ENCODE data around the gene NECTIN3. TPM values are rescaled to one million over a fixed set of nuclear protein-coding genes. Genes with fewer than 3 reads are reported as not detected.

The NECTIN3 gene
- total RNA-seq, 1 experiment from 2014 or later, result 18.8 TPM

DNA sequence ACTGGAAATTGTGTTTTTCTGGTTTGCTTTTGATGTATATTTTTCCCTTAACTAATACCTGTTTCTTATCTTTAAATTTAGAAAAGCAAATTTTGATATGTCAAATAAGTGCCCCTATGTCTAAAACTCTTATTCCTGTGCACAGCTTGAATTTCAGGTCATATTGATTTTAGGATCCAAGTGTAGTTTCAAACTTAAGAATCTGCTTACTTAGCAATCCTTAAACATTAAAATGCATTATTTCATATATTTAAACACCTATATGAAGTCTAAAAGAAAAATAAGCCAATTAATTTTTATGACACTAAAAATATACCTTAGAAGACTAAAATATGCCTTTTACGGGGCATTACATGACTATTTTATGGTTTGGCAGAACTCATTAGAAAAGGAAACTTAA is 59.2 kb downstream of the NECTIN3 start:
- Histone ChIP-seq H3K27me3 (ENCODE audit: control insufficient read depth, insufficient read depth, low read length) (no peaks in the 10 kb centered on the region), H3K27ac (ENCODE audit: low read length) (no peak overlapping the region), H3K36me3 (ENCODE audit: control insufficient read depth, insufficient read depth, low read length) (no peaks in the 10 kb centered on the region), H3K9me3 (ENCODE audit: control insufficient read depth, insufficient read depth, low read depth, low read length) (no peaks in the 10 kb centered on the region), H3K4me1 (ENCODE audit: control insufficient read depth, insufficient read depth, low read length) (no peaks in the 10 kb centered on the region), H3K4me3 (ENCODE audit: low read depth in 2 of 2, low read length in 2 of 2) (no peak overlapping the region)
- no peak for TF ChIP-seq POLR2AphosphoS5 (IDR thresholded peaks at IDR 0.05; ENCODE audit: low read depth, low read length)
- no peak for TF ChIP-seq TCF7L2 (IDR thresholded peaks at IDR 0.05; ENCODE audit: low read depth, low read length)
- TF ChIP-seq CTCF (IDR thresholded peaks at IDR 0.05), result no peak
- DNase-seq (ENCODE audit: low read depth, low spot score) (no peak), ATAC-seq (no peak)
- BruUV-seq (replicated peaks), result no TSS peak
- ChIA-PET CTCF (no interaction called here), POLR2A (no interaction called here)
- intact Hi-C loops (cut with micrococcal nuclease; ENCODE audit: unreplicated experiment) (no loop called here), in situ Hi-C loops (cut with HindIII; ENCODE audit: low pct_unique_long_range_greater_than_20kb, low sequenced_read_pairs) (no loop called here)

- POLR2A ChIA-PET, result no interaction called here
- H3K4me3 ChIP-seq (ENCODE audit: low read depth in 2 of 2, low read length in 2 of 2), result no peak overlapping the region
- no peak for ATAC-seq
- no peak for TF ChIP-seq SIN3A (IDR thresholded peaks at IDR 0.05; ENCODE audit: borderline replicate concordance, insufficient read depth, low read depth, low read length)
- no peak for TF ChIP-seq POLR2AphosphoS5 (IDR thresholded peaks at IDR 0.05; ENCODE audit: low read depth, low read length)
- no peak for TF ChIP-seq CTCF (IDR thresholded peaks at IDR 0.05)
- TF ChIP-seq REST (IDR thresholded peaks at IDR 0.05; ENCODE audit: insufficient read depth in 1 of 2, low read depth in 2 of 2, low read length in 1 of 2), result no peak
- TF ChIP-seq TCF7L2 (IDR thresholded peaks at IDR 0.05; ENCODE audit: low read depth, low read length), result no peak
- BruUV-seq (replicated peaks), result no TSS peak
- no peak for DNase-seq (ENCODE audit: low read depth, low spot score)
- no peaks in the 10 kb centered on the region for H3K27me3 ChIP-seq (ENCODE audit: control insufficient read depth, insufficient read depth, low read length)
- in situ Hi-C loops (cut with HindIII; ENCODE audit: low pct_unique_long_range_greater_than_20kb, low sequenced_read_pairs), result no loop called here
- CTCF ChIA-PET, result no interaction called here
- no peak overlapping the region for H3K27ac ChIP-seq (ENCODE audit: low read length)
- H3K36me3 ChIP-seq (ENCODE audit: control insufficient read depth, insufficient read depth, low read length), result no peaks in the 10 kb centered on the region
- H3K9me3 ChIP-seq (ENCODE audit: control insufficient read depth, insufficient read depth, low read depth, low read length), result no peaks in the 10 kb centered on the region
- H3K4me1 ChIP-seq (ENCODE audit: control insufficient read depth, insufficient read depth, low read length), result no peaks in the 10 kb centered on the region
- intact Hi-C loops (cut with micrococcal nuclease; ENCODE audit: unreplicated experiment), result no loop called here
Measured at GRCh38 chr3:111134302-111134701, 62.7 kb downstream of the NECTIN3 start.

DNA sequence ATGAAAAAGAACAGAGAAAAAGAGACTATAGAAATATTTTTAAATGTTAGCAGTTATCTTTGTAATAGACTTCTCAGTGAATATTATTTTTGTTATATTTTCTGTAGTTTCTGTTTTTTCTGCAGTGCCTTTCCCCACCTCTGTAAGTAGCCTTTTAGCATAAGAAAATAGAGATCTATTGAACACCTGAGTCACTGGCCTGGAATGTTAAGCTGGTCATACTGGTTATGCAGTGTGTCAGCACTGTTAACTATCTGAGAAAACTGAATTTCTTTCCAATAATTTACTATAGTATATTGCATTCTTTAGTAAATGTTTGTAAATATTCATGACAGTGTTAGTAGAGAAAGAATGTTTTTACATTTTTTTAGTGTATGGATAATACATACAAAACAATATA is 79.8 kb downstream of the NECTIN3 start:
- no TSS peak for BruUV-seq (replicated peaks)
- H3K9me3 ChIP-seq (ENCODE audit: control insufficient read depth, insufficient read depth, low read depth, low read length), result no peaks in the 10 kb centered on the region
- TF ChIP-seq POLR2AphosphoS5 (IDR thresholded peaks at IDR 0.05; ENCODE audit: low read depth, low read length) (no peak), CTCF (IDR thresholded peaks at IDR 0.05) (no peak), SIN3A (IDR thresholded peaks at IDR 0.05; ENCODE audit: borderline replicate concordance, insufficient read depth, low read depth, low read length) (no peak), TCF7L2 (IDR thresholded peaks at IDR 0.05; ENCODE audit: low read depth, low read length) (no peak), REST (IDR thresholded peaks at IDR 0.05; ENCODE audit: insufficient read depth in 1 of 2, low read depth in 2 of 2, low read length in 1 of 2) (no peak)
- H3K36me3 ChIP-seq (ENCODE audit: control insufficient read depth, insufficient read depth, low read length), result no peaks in the 10 kb centered on the region
- H3K4me3 ChIP-seq (ENCODE audit: low read depth in 2 of 2, low read length in 2 of 2), result no peak overlapping the region
- ATAC-seq, result no peak
- intact Hi-C loops (cut with micrococcal nuclease; ENCODE audit: unreplicated experiment), result no loop called here
- ChIA-PET POLR2A (no interaction called here), CTCF (no interaction called here)
- H3K4me1 ChIP-seq (ENCODE audit: control insufficient read depth, insufficient read depth, low read length), result no peaks in the 10 kb centered on the region
- in situ Hi-C loops (cut with HindIII; ENCODE audit: low pct_unique_long_range_greater_than_20kb, low sequenced_read_pairs), result no loop called here
- no peak overlapping the region for H3K27ac ChIP-seq (ENCODE audit: low read length)
- no peaks in the 10 kb centered on the region for H3K27me3 ChIP-seq (ENCODE audit: control insufficient read depth, insufficient read depth, low read length)
- DNase-seq (ENCODE audit: low read depth, low spot score), result no peak

Measured in Panc1 (cell line).